ENCODE data around the gene AKNAD1. TPM values are rescaled to one million over a fixed set of nuclear protein-coding genes. Genes with fewer than 3 reads are reported as not detected.

AKNAD1 gene
- total and polyA plus RNA-seq, 2 donors, result 0.14 to 0.84 TPM

GRCh38 chr1:108826081-108826635 is 30.7 kb downstream of the AKNAD1 start:
- no peaks in the 10 kb centered on the region for H3K4me1 ChIP-seq (ENCODE audit: control insufficient read depth in 2 of 2, insufficient read depth in 2 of 2, low read length in 2 of 2)
- no peak overlapping the region for H3K4me3 ChIP-seq (ENCODE audit: low read length in 2 of 2)
- no peak for DNase-seq (ENCODE audit: low read depth in 6 of 9, low spot score in 9 of 9)
- no peak overlapping the region for H3K27ac ChIP-seq (ENCODE audit: low read depth in 1 of 2, low read length in 1 of 2)
- 96% methylated on average over 3 of the region's 3 CpGs for WGBS
- no peaks in the 10 kb centered on the region for H3K9me3 ChIP-seq (ENCODE audit: control insufficient read depth in 2 of 2, insufficient read depth in 1 of 2, low read length in 1 of 2)
- H3K36me3 ChIP-seq (ENCODE audit: control insufficient read depth in 2 of 2, insufficient read depth in 2 of 2, low read length in 1 of 2), result no peaks in the 10 kb centered on the region
- H3K27me3 ChIP-seq (ENCODE audit: control insufficient read depth in 2 of 2, insufficient read depth in 1 of 2, low read length in 1 of 2), result no peaks in the 10 kb centered on the region

GRCh38 chr1:108824051-108824450 is 32.8 kb downstream of the AKNAD1 start:
- Histone ChIP-seq H3K4me3 (ENCODE audit: low read length in 2 of 2) (no peak overlapping the region), H3K4me1 (ENCODE audit: control insufficient read depth in 2 of 2, insufficient read depth in 2 of 2, low read length in 2 of 2) (no peaks in the 10 kb centered on the region), H3K9me3 (ENCODE audit: control insufficient read depth in 2 of 2, insufficient read depth in 1 of 2, low read length in 1 of 2) (no peaks in the 10 kb centered on the region), H3K27me3 (ENCODE audit: control insufficient read depth in 2 of 2, insufficient read depth in 1 of 2, low read length in 1 of 2) (no peaks in the 10 kb centered on the region), H3K27ac (ENCODE audit: low read depth in 1 of 2, low read length in 1 of 2) (no peak overlapping the region), H3K36me3 (ENCODE audit: control insufficient read depth in 2 of 2, insufficient read depth in 2 of 2, low read length in 1 of 2) (no peaks in the 10 kb centered on the region)
- 97% methylated on average over 3 of the region's 3 CpGs for WGBS
- DNase-seq (ENCODE audit: low read depth in 6 of 9, low spot score in 9 of 9), result no peak

GRCh38 chr1:108823632-108824031 is 33.3 kb downstream of the AKNAD1 start:
- Histone ChIP-seq H3K4me3 (ENCODE audit: low read length in 2 of 2) (no peak overlapping the region), H3K27me3 (ENCODE audit: control insufficient read depth in 2 of 2, insufficient read depth in 1 of 2, low read length in 1 of 2) (no peaks in the 10 kb centered on the region), H3K36me3 (ENCODE audit: control insufficient read depth in 2 of 2, insufficient read depth in 2 of 2, low read length in 1 of 2) (no peaks in the 10 kb centered on the region), H3K4me1 (ENCODE audit: control insufficient read depth in 2 of 2, insufficient read depth in 2 of 2, low read length in 2 of 2) (no peaks in the 10 kb centered on the region), H3K27ac (ENCODE audit: low read depth in 1 of 2, low read length in 1 of 2) (no peak overlapping the region), H3K9me3 (ENCODE audit: control insufficient read depth in 2 of 2, insufficient read depth in 1 of 2, low read length in 1 of 2) (no peaks in the 10 kb centered on the region)
- WGBS, result over 99% methylated on average over 3 of the region's 3 CpGs
- no peak for DNase-seq (ENCODE audit: low read depth in 6 of 9, low spot score in 9 of 9)

GRCh38 chr1:108819878-108820277 is 37.0 kb downstream of the AKNAD1 start:
- no peaks in the 10 kb centered on the region for H3K36me3 ChIP-seq (ENCODE audit: control insufficient read depth in 2 of 2, insufficient read depth in 2 of 2, low read length in 1 of 2)
- H3K4me1 ChIP-seq (ENCODE audit: control insufficient read depth in 2 of 2, insufficient read depth in 2 of 2, low read length in 2 of 2), result no peaks in the 10 kb centered on the region
- DNase-seq (ENCODE audit: low read depth in 6 of 9, low spot score in 9 of 9), result no peak
- H3K9me3 ChIP-seq (ENCODE audit: control insufficient read depth in 2 of 2, insufficient read depth in 1 of 2, low read length in 1 of 2), result no peaks in the 10 kb centered on the region
- no peak overlapping the region for H3K27ac ChIP-seq (ENCODE audit: low read depth in 1 of 2, low read length in 1 of 2)
- no peaks in the 10 kb centered on the region for H3K27me3 ChIP-seq (ENCODE audit: control insufficient read depth in 2 of 2, insufficient read depth in 1 of 2, low read length in 1 of 2)
- H3K4me3 ChIP-seq (ENCODE audit: low read length in 2 of 2), result no peak overlapping the region
- WGBS, result 76% methylated on average over 5 of the region's 5 CpGs

GRCh38 chr1:108817811-108818210 is 39.1 kb downstream of the AKNAD1 start:
- H3K27ac ChIP-seq (ENCODE audit: low read depth in 1 of 2, low read length in 1 of 2), result no peak overlapping the region
- no peak for DNase-seq (ENCODE audit: low read depth in 6 of 9, low spot score in 9 of 9)

GRCh38 chr1:108817016-108817415 is 39.9 kb downstream of the AKNAD1 start:
- WGBS, result 94% methylated on average over 8 of the region's 8 CpGs
- Histone ChIP-seq H3K27ac (ENCODE audit: low read depth in 1 of 2, low read length in 1 of 2) (peak overlapping the region in 1 of 2 donors; percentile 36), H3K4me3 (ENCODE audit: low read length in 2 of 2) (no peak overlapping the region), H3K27me3 (ENCODE audit: control insufficient read depth in 2 of 2, insufficient read depth in 1 of 2, low read length in 1 of 2) (no peaks in the 10 kb centered on the region), H3K36me3 (ENCODE audit: control insufficient read depth in 2 of 2, insufficient read depth in 2 of 2, low read length in 1 of 2) (peaks cover 0 to 2% of the 10 kb centered on the region in 2 donors), H3K4me1 (ENCODE audit: control insufficient read depth in 2 of 2, insufficient read depth in 2 of 2, low read length in 2 of 2) (no peaks in the 10 kb centered on the region), H3K9me3 (ENCODE audit: control insufficient read depth in 2 of 2, insufficient read depth in 1 of 2, low read length in 1 of 2) (no peaks in the 10 kb centered on the region)
- no peak for DNase-seq (ENCODE audit: low read depth in 6 of 9, low spot score in 9 of 9)

More at GRCh38 chr1:108817811-108818210, 39.1 kb downstream of the AKNAD1 start:
- H3K27me3 ChIP-seq (ENCODE audit: control insufficient read depth in 2 of 2, insufficient read depth in 1 of 2, low read length in 1 of 2), result no peaks in the 10 kb centered on the region
- no peaks in the 10 kb centered on the region for H3K9me3 ChIP-seq (ENCODE audit: control insufficient read depth in 2 of 2, insufficient read depth in 1 of 2, low read length in 1 of 2)
- no peaks in the 10 kb centered on the region for H3K36me3 ChIP-seq (ENCODE audit: control insufficient read depth in 2 of 2, insufficient read depth in 2 of 2, low read length in 1 of 2)
- H3K4me3 ChIP-seq (ENCODE audit: low read length in 2 of 2), result no peak overlapping the region
- H3K4me1 ChIP-seq (ENCODE audit: control insufficient read depth in 2 of 2, insufficient read depth in 2 of 2, low read length in 2 of 2), result no peaks in the 10 kb centered on the region

GRCh38 chr1:108816049-108816893 is 40.6 kb downstream of the AKNAD1 start:
- peak overlapping the region; percentile 52 to 64 for H3K27ac ChIP-seq (ENCODE audit: low read depth in 1 of 2, low read length in 1 of 2)
- H3K4me1 ChIP-seq (ENCODE audit: control insufficient read depth in 2 of 2, insufficient read depth in 2 of 2, low read length in 2 of 2), result no peaks in the 10 kb centered on the region
- DNase-seq (ENCODE audit: low read depth in 6 of 9, low spot score in 9 of 9), result no peak
- no peaks in the 10 kb centered on the region for H3K9me3 ChIP-seq (ENCODE audit: control insufficient read depth in 2 of 2, insufficient read depth in 1 of 2, low read length in 1 of 2)
- H3K27me3 ChIP-seq (ENCODE audit: control insufficient read depth in 2 of 2, insufficient read depth in 1 of 2, low read length in 1 of 2), result no peaks in the 10 kb centered on the region
- WGBS, result 72% methylated on average over 12 of the region's 12 CpGs
- H3K36me3 ChIP-seq (ENCODE audit: control insufficient read depth in 2 of 2, insufficient read depth in 2 of 2, low read length in 1 of 2), result peaks cover 0 to 8% of the 10 kb centered on the region in 2 donors
- H3K4me3 ChIP-seq (ENCODE audit: low read length in 2 of 2), result no peak overlapping the region

GRCh38 chr1:108815566-108815965 is 41.3 kb downstream of the AKNAD1 start:
- no peak for DNase-seq (ENCODE audit: low read depth in 6 of 9, low spot score in 9 of 9)
- no peak overlapping the region for H3K27ac ChIP-seq (ENCODE audit: low read depth in 1 of 2, low read length in 1 of 2)
- no peak overlapping the region for H3K4me3 ChIP-seq (ENCODE audit: low read length in 2 of 2)
- H3K4me1 ChIP-seq (ENCODE audit: control insufficient read depth in 2 of 2, insufficient read depth in 2 of 2, low read length in 2 of 2), result no peaks in the 10 kb centered on the region
- peaks cover 0 to 11% of the 10 kb centered on the region in 2 donors for H3K36me3 ChIP-seq (ENCODE audit: control insufficient read depth in 2 of 2, insufficient read depth in 2 of 2, low read length in 1 of 2)
- H3K9me3 ChIP-seq (ENCODE audit: control insufficient read depth in 2 of 2, insufficient read depth in 1 of 2, low read length in 1 of 2), result no peaks in the 10 kb centered on the region
- no peaks in the 10 kb centered on the region for H3K27me3 ChIP-seq (ENCODE audit: control insufficient read depth in 2 of 2, insufficient read depth in 1 of 2, low read length in 1 of 2)

GRCh38 chr1:108814343-108815125 is 42.4 kb downstream of the AKNAD1 start:
- Histone ChIP-seq H3K9me3 (ENCODE audit: control insufficient read depth in 2 of 2, insufficient read depth in 1 of 2, low read length in 1 of 2) (no peaks in the 10 kb centered on the region), H3K27me3 (ENCODE audit: control insufficient read depth in 2 of 2, insufficient read depth in 1 of 2, low read length in 1 of 2) (no peaks in the 10 kb centered on the region), H3K36me3 (ENCODE audit: control insufficient read depth in 2 of 2, insufficient read depth in 2 of 2, low read length in 1 of 2) (peaks cover 3 to 13% of the 10 kb centered on the region in 2 donors), H3K27ac (ENCODE audit: low read depth in 1 of 2, low read length in 1 of 2) (no peak overlapping the region), H3K4me1 (ENCODE audit: control insufficient read depth in 2 of 2, insufficient read depth in 2 of 2, low read length in 2 of 2) (no peaks in the 10 kb centered on the region), H3K4me3 (ENCODE audit: low read length in 2 of 2) (no peak overlapping the region)
- WGBS, result 92% methylated on average over 4 of the region's 4 CpGs
- DNase-seq (ENCODE audit: low read depth in 6 of 9, low spot score in 9 of 9), result no peak
